ENCODE data around the gene C1S. TPM values are rescaled to one million over a fixed set of nuclear protein-coding genes. Genes with fewer than 3 reads are reported as not detected.

C1S gene
- total and polyA plus RNA-seq, 8 donors, result 111 to 326 (median 124) TPM

- intact Hi-C loops (cut with DNase I), result loop anchor here in 1 of 2 donors (10.0 kb wide), 1 partner anchor 166 kb away; the partner anchor contains the start of gene ATN1
- Histone ChIP-seq H3K27me3 (no peaks in the 10 kb centered on the region), H3K4me1 (peaks cover 0 to 15% of the 10 kb centered on the region in 2 donors), H3K27ac (peak overlapping the region; percentile 47 to 77), H3K4me3 (peak overlapping the region; percentile 28 to 50), H3K36me3 (peaks cover 0 to 41% of the 10 kb centered on the region in 2 donors), H3K9me3 (no peaks in the 10 kb centered on the region)
- DNase-seq, result no peak
- TF ChIP-seq CTCF (IDR thresholded peaks at IDR 0.05), result no peak
- no peak for ATAC-seq
These were observed 29.9 kb downstream of the C1S start for GRCh38 chr12:7090222-7090998.

GRCh38 chr12:7091171-7091570 lies 30.7 kb downstream of the C1S start:
- intact Hi-C loops (cut with DNase I), result loop anchor here in 1 of 2 donors (10.0 kb wide), 1 partner anchor 166 kb away; the partner anchor contains the start of gene ATN1
- TF ChIP-seq CTCF (IDR thresholded peaks at IDR 0.05), result no peak
- DNase-seq (no peak), ATAC-seq (no peak)
- H3K4me3 ChIP-seq, result peak overlapping the region; percentile 28 to 50
- H3K9me3 ChIP-seq, result no peaks in the 10 kb centered on the region
- H3K27me3 ChIP-seq, result no peaks in the 10 kb centered on the region
- peaks cover 0 to 20% of the 10 kb centered on the region in 2 donors for H3K4me1 ChIP-seq
- peaks cover 0 to 34% of the 10 kb centered on the region in 2 donors for H3K36me3 ChIP-seq
- H3K27ac ChIP-seq, result peak overlapping the region; percentile 47 to 77

- Histone ChIP-seq H3K9me3 (no peaks in the 10 kb centered on the region), H3K27ac (peak overlapping the region; percentile 47 to 77), H3K4me1 (peaks cover 0 to 20% of the 10 kb centered on the region in 2 donors), H3K27me3 (no peaks in the 10 kb centered on the region), H3K4me3 (peak overlapping the region; percentile 28 to 50), H3K36me3 (peaks cover 0 to 33% of the 10 kb centered on the region in 2 donors)
- no peak for TF ChIP-seq CTCF (IDR thresholded peaks at IDR 0.05)
- intact Hi-C loops (cut with DNase I), result loop anchor here in 1 of 2 donors (10.0 kb wide), 1 partner anchor 167 kb away; the partner anchor contains the start of gene ATN1
- DNase-seq (peak in 1 of 4 donors; percentile 41), ATAC-seq (peak; percentile 46)
These were observed 31.2 kb downstream of the C1S start for GRCh38 chr12:7091660-7092228.

- H3K9me3 ChIP-seq, result no peaks in the 10 kb centered on the region
- peaks cover 0 to 20% of the 10 kb centered on the region in 2 donors for H3K4me1 ChIP-seq
- H3K27me3 ChIP-seq, result no peaks in the 10 kb centered on the region
- intact Hi-C loops (cut with DNase I), result loop anchor here in 1 of 2 donors (10.0 kb wide), 1 partner anchor 168 kb away; the partner anchor contains the start of gene ATN1
- peak within 1 kb of the TSS; percentile 47 to 77 for H3K27ac ChIP-seq
- peak; percentile 81 to 92 for TF ChIP-seq CTCF (IDR thresholded peaks at IDR 0.05)
- H3K36me3 ChIP-seq, result peaks cover 0 to 34% of the 10 kb centered on the region in 2 donors
- peak; percentile 77 to 89 (median 84) for DNase-seq
- H3K4me3 ChIP-seq, result peak within 1 kb of the TSS; percentile 28 to 50
- ATAC-seq, result peak; percentile 79
These were observed 31.9 kb downstream of the C1S start, which contains the start of gene C1R for GRCh38 chr12:7092229-7092985. C1R (minus strand) TSS chr12:7092445; CDS start chr12:7092388, 57 bp downstream.
